UCSD-AML1 (cell line): ENCODE results near the gene MED16.
"Not testable (repeated sequence)": the region's sequence is repeated elsewhere in the genome, so short reads cannot be mapped to it uniquely, and the experiment has no call there.

Experiments used
- DNase-seq: peaks from one replicate; lab custom pipeline; 2025; ENCODE audit not compliant: unreplicated experiment; lab: John Stamatoyannopoulos, UW

Gene MED16

GRCh38 chr19:855142-855541 lies 37.8 kb downstream of the MED16 start:
- no peak for DNase-seq

GRCh38 chr19:854549-854948 lies 38.4 kb downstream of the MED16 start:
- no peak for DNase-seq

GRCh38 chr19:853614-854220 lies 39.3 kb downstream of the MED16 start:
- not testable (repeated sequence) for DNase-seq

GRCh38 chr19:853014-853585 lies 39.9 kb downstream of the MED16 start:
- DNase-seq, result no peak

DNA sequence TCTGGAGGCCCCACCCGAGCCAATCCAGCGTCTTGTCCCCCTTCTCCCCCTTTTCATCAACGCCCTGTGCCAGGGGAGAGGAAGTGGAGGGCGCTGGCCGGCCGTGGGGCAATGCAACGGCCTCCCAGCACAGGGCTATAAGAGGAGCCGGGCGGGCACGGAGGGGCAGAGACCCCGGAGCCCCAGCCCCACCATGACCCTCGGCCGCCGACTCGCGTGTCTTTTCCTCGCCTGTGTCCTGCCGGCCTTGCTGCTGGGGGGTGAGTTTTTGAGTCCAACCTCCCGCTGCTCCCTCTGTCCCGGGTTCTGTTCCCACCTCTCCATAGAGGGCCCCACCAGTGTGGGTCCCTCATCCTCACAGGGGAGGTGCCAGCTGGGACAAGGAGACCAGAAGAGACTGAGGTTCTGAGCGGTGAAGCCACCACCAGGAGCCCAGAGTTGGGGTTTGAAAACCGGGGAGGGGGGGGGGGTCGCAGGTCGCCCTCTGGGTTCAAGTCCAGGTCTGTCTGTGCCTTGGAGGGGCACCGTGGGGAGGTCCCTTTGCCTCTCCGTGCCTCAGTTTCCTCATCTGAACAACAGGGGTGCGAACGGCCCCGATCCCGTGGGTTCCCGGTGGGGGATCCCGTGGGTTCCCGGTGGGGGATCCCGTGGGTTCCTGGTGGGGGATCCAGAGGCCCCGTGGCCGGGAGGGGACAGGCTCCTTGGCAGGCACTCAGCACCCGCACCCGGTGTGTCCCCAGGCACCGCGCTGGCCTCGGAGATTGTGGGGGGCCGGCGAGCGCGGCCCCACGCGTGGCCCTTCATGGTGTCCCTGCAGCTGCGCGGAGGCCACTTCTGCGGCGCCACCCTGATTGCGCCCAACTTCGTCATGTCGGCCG lies 40.6 kb downstream of the MED16 start, which contains the start of gene ELANE:
Gene ELANE (plus strand): TSS at position 168 of the 878 bp plus-strand sequence. CDS start 26 bp downstream, at position 194.
- no peak for DNase-seq

GRCh38 chr19:850979-851335 lies 42.0 kb downstream of the MED16 start:
- no peak for DNase-seq

DNA sequence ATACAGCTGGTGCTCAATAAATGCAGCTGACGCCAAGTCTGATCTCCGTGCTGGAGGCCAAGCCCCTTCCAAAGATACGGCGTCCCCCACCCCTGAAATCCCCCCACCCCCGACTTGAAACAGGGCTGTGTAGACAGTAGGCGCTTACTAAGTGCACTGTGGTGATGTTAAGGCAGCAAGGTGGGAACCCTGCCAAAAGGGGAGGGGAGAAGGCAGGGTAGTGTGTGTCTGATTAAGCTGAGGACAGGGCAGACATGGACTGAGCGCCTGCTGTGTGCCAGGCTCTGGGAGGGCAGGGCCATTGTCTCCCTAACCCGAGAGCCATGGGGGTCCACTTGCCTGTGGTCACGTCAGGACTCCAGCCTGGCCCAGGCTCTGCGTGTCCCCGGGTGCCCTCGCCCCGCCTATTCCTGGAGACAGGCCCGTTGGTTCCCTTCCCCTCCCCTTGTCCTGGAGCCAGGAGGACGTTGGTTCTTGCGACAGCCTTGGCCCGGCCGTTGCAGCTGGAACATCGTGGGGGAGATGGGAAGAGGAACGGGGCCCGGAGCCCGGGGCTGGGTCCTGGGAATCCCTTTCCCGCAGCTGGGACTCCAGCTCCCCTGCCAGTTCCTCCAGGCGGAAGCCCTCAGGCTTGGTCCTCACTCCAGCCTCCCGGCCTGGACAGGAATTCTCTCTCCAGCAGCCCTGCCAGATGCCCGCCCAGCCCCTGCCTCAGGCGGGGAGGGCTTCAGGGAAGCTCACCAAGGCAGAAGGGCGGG lies 42.6 kb downstream of the MED16 start:
- no peak for DNase-seq

GRCh38 chr19:849195-849594 lies 43.8 kb downstream of the MED16 start:
- DNase-seq, result not testable (repeated sequence)

- DNase-seq, result no peak
Measured at GRCh38 chr19:848386-848921, 44.5 kb downstream of the MED16 start.

DNA sequence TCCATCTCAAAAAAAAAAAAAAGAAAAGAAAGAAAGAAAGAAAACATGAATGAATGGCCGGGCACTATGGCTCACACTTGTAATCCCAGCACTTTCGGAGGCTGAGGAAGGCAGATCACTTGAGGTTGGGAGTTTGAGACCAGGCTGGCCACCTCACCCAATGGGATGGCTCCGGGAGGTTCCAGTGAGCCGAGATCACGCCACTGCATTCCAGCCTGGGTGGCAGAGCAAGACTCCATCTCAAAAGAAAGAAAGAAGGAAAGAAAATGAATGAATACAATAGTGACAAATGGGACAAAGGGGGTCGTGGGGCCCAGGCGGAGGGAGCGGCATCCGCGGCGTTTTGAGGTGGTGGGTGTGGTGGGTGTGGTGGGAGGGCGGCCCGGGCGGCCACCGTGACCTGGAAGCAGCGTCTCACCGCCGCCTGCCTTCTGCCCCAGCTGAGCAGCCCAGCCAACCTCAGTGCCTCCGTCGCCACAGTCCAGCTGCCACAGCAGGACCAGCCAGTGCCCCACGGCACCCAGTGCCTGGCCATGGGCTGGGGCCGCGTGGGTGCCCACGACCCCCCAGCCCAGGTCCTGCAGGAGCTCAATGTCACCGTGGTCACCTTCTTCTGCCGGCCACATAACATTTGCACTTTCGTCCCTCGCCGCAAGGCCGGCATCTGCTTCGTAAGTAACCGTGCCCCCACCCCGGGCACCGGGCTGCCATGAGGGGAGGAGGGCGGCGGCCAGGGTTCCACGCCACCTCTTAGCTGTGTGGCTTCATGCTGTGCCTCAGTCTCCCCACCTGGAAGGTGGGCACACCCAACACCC lies 47.1 kb downstream of the MED16 start:
- no peak for DNase-seq

DNA sequence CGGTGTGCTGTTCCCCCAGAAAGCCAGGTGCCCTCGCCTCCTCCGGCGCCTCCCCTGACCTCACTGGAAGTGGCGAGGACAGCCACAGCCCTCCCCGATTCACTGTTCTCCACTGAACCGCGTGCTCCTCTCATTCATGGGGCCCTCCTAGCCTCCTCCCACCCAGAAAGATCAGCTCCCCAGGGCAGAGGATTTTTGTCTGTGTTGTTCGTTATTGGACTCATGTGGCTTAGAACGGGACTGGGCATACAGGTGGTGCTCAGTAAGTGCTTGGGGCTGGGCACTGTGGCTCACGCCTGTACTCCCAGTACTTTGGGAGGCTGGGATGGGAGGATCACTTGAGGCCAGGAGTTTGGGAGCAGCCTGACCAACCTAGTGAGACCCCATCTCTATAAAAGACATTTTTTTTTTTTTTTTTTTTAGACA lies 48.4 kb downstream of the MED16 start:
- DNase-seq, result no peak

DNA sequence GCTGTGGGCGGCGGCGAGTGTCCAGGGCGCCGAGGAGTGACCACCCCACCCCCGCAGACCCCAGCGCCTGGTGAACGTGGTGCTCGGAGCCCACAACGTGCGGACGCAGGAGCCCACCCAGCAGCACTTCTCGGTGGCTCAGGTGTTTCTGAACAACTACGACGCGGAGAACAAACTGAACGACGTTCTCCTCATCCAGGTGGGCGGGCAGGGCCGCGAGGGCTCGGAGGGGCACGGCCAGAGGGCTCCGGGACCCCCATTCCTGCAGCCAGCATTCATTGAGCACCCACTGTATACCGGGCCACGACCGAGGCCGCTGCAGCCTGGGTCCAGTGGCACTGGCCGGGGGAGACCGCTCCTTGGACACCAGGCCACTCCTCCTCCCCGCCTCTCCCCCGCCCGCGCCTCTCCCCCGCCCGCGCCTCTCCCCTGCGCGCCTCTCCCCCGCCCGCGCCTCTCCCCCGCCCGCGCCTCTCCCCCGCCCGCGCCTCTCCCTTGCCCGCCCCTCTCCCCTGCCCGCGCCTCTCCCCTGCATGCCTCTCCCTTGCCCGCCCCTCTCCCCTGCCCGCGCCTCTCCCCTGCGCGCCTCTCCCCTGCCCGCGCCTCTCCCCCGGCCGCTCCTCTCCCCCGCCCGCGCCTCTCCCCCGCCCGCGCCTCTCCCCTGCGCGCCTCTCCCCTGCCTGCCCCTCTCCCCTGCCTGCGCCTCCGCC lies 49.0 kb downstream of the MED16 start:
- DNase-seq, result no peak

DNA sequence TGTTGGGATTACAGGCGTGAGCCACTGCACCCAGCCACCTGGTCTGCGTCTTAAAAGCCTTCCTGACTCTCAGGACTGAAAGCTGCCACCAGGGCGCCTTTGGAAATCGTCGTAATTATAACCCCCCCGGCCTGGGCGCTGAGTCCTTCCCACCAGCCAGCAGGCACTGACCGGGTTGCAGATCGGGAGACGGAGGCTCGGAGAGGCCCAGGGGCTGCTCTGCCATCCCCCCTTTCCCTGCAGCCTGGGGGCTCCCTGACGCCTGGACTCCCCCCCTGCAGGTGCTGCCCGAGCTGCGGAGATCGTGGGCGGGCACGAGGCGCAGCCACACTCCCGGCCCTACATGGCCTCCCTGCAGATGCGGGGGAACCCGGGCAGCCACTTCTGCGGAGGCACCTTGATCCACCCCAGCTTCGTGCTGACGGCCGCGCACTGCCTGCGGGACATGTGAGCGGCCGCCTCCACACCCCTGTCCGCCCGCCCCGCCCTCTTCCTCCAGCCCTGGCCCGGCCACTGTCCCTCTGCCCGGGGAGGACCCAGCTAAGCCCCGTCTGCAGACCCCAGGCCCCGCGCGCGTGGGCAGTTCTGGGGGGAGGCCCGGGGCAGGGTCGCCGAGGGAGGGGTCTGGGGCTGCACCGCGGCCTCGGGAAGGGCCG lies 49.7 kb downstream of the MED16 start:
- no peak for DNase-seq

DNA sequence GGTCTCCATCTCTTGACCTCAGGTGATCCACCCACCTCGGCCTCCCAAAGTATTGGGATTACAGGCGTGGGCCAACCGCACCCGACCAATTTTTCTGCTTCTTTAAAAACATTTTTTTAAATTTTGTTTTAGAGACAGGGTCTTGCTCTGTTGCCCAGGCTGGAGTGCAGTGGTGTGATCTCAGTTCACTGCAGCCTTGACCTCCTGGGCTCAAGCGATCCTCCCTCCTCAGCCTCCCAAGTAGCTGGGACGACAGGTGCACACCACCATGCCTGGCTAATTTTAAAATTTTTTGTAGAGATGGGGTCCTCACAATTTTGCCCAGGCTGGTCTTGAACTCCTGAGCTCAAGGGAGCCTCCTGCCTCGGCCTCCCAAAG lies 50.2 kb downstream of the MED16 start:
- not testable (repeated sequence) for DNase-seq

DNA sequence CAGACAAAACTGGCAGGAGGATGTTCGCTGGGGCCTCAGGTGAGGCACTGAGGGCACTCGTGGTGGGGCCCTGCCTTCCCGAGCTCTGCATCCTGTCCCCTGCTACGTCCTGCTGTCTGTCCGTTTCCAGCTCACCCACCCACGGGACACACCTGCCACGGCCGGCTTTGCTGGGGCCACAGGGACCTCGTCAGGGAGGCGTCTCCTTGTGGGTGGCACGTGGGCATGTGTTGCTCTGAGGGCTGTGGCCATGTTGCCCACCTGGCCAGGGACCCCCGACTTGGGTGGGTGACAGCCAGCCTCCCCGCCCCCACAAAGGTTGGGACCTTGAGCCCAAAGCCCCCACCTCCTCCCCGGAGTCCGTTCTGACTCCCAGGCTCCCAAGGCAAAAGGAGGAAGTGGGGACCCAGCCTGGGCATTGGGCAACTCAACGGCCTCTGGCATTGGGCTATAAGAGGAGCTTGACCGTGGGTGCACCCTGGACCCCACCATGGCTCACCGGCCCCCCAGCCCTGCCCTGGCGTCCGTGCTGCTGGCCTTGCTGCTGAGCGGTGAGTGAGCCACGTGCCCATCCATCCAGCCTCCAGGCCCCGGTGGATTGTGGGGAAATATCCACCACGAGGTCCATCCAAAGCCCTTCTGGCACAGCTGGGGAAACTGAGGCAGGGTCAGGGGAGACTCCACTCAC lies 52.3 kb downstream of the MED16 start, which contains the start of gene PRTN3:
Gene PRTN3 (plus strand): TSS at position 481 of the 688 bp plus-strand sequence. CDS start 10 bp downstream, at position 491.
- DNase-seq, result no peak

GRCh38 chr19:835210-835810 lies 57.7 kb downstream of the MED16 start:
- DNase-seq, result no peak

- no peak for DNase-seq
Measured at GRCh38 chr19:834216-834615, 58.8 kb downstream of the MED16 start.
